NCI-H2107 treated with DMSO at 0.1 percent for 48 hours (cell line): ENCODE measurements around the gene MARCKSL1.

Experiments used
- DNase-seq: peaks from one replicate; lab custom pipeline; 2025; ENCODE audit not compliant: unreplicated experiment; lab: John Stamatoyannopoulos, UW

The MARCKSL1 gene

GRCh38 chr1:32353431-32353830 is 17.4 kb upstream of the MARCKSL1 start:
- no peak for DNase-seq

- DNase-seq: no peak
Measured at GRCh38 chr1:32352831-32353383, 16.9 kb upstream of the MARCKSL1 start.

GRCh38 chr1:32352239-32352745 is 16.3 kb upstream of the MARCKSL1 start:
- DNase-seq: no peak

GRCh38 chr1:32351399-32352238 is 15.6 kb upstream of the MARCKSL1 start:
- DNase-seq: peak; percentile 90

GRCh38 chr1:32350785-32351398 is 14.9 kb upstream of the MARCKSL1 start:
- peak; percentile 55 for DNase-seq

GRCh38 chr1:32349211-32349708 is 13.2 kb upstream of the MARCKSL1 start:
- DNase-seq: no peak

GRCh38 chr1:32346532-32347157 is 10.6 kb upstream of the MARCKSL1 start:
- no peak for DNase-seq

GRCh38 chr1:32345289-32345827 is 9.3 kb upstream of the MARCKSL1 start:
- DNase-seq: peak; percentile 40

- no peak for DNase-seq
Measured at GRCh38 chr1:32342704-32343103, 6.7 kb upstream of the MARCKSL1 start.

GRCh38 chr1:32341971-32342370 is 5.9 kb upstream of the MARCKSL1 start:
- no peak for DNase-seq

GRCh38 chr1:32341186-32341757 is 5.2 kb upstream of the MARCKSL1 start:
- DNase-seq: no peak

GRCh38 chr1:32339363-32339978 is 3.4 kb upstream of the MARCKSL1 start:
- DNase-seq: no peak

- DNase-seq: no peak
Measured at GRCh38 chr1:32338637-32339145, 2.7 kb upstream of the MARCKSL1 start.

GRCh38 chr1:32337855-32338636 is 2.0 kb upstream of the MARCKSL1 start:
- peak; percentile 68 for DNase-seq

- peak; percentile 55 for DNase-seq
Measured at GRCh38 chr1:32336963-32337675, 1.1 kb upstream of the MARCKSL1 start.

- DNase-seq: no peak
Measured at GRCh38 chr1:32336591-32336932, 529 bp upstream of the MARCKSL1 start.

- no peak for DNase-seq
Measured at GRCh38 chr1:32335535-32335789, 571 bp downstream of the MARCKSL1 start.

- DNase-seq: no peak
Measured at GRCh38 chr1:32334864-32335534, 1.0 kb downstream of the MARCKSL1 start.
